ENCODE data around the gene USP20. TPM values are rescaled to one million over a fixed set of nuclear protein-coding genes. Genes with fewer than 3 reads are reported as not detected.

USP20 gene
- total and polyA plus RNA-seq, 10 of the 15 experiments (the other 5 are each of a cell fraction or from before 2014, with no cell fraction given) = 0.66 to 23.3 (median 11.0) TPM

DNA sequence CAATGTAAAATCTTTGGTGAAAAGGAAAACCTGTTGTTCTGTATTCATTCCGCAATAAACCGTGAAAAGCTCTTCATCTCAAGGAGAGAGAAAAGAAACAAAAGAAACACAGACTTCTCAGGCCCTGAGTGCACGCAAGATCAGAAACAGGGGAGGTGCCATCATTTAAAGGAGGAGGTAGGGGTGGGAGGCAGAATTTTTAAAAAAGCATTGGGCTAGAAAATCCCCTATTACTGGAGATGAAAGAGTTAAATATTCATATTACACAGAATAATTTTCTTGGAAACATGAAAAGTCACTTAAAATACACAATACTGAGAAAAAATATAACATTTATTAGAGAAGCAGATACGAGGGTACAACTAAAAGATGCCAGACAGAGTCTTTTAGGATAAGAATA is 56.3 kb downstream of the USP20 start:
- ChIA-PET SMC1A (ENCODE audit: uncharacterized antibody, unreplicated experiment) (interaction anchor here (0.8 to 2.0 kb wide), 8 partner anchors 14 to 145 kb away, joined by 3 to 7 read pairs (median 4); no protein-coding TSS in a partner anchor), RAD21 (ENCODE audit: unreplicated experiment) (interaction anchor here (0.7 to 4.0 kb wide), 7 partner anchors 10 to 154 kb away, joined by 3 to 16 read pairs (median 3); no protein-coding TSS in a partner anchor), CTCF (interaction anchor here (1.0 kb wide), 1 partner anchor 138 kb away, joined by 3 read pairs; no protein-coding TSS in a partner anchor), POLR2A (interaction anchor here (0.5 to 1.9 kb wide), 8 partner anchors 24 to 233 kb away, joined by 3 to 7 read pairs (median 4); partner anchors contain the start of gene GPR107)
- no peak for DNase-seq (ENCODE audit: low read depth, low spot score)
- BruUV-seq (replicated peaks) = no TSS peak
- WGBS (ENCODE audit: insufficient coverage, insufficient replicate concordance, low lambda C conversion rate, missing lambda C conversion rate) = 48% methylated on average over 4 of the region's 4 CpGs
- H3K9ac ChIP-seq (ENCODE audit: control insufficient read depth, insufficient read depth, low read length) = peak overlapping the region; percentile 64
- H3K36me3 ChIP-seq (ENCODE audit: control insufficient read depth in 2 of 2, insufficient read depth in 2 of 2, low read length in 1 of 2) = peaks cover 12 to 36% of the 10 kb centered on the region in 2 experiments
- ATAC-seq = no peak
- peak overlapping the region; percentile 96 for H3K27ac ChIP-seq (ENCODE audit: control insufficient read depth, insufficient read depth)
- in situ Hi-C loops (cut with MboI) (no loop called here), intact Hi-C loops (cut with micrococcal nuclease; ENCODE audit: unreplicated experiment) (no loop called here)
- no peaks in the 10 kb centered on the region for H3K9me3 ChIP-seq (replicated peaks; ENCODE audit: control insufficient read depth, insufficient read depth, low read length)
- H3K4me1 ChIP-seq (ENCODE audit: control insufficient read depth, insufficient read depth, low read length) = peaks cover 94% of the 10 kb centered on the region
- 0 out of 2 replicates have a peak overlapping the region, but pooled peaks have one; percentile 18 for H3K4me3 ChIP-seq
- peaks cover 40% of the 10 kb centered on the region for H3K79me2 ChIP-seq (ENCODE audit: control insufficient read depth, insufficient read depth, low read length)
- no peak overlapping the region for H2AFZ ChIP-seq (ENCODE audit: control insufficient read depth, low read depth, low read length)
- no peaks in the 10 kb centered on the region for H3K27me3 ChIP-seq (replicated peaks in 1 of 2; ENCODE audit: control insufficient read depth in 2 of 2, insufficient read depth in 2 of 2, low read length in 1 of 2)
- no peaks in the 10 kb centered on the region for H4K20me1 ChIP-seq (ENCODE audit: control insufficient read depth, insufficient read depth)
- FAIRE-seq = peak; percentile 23
- TF ChIP-seq, protein P1, sequence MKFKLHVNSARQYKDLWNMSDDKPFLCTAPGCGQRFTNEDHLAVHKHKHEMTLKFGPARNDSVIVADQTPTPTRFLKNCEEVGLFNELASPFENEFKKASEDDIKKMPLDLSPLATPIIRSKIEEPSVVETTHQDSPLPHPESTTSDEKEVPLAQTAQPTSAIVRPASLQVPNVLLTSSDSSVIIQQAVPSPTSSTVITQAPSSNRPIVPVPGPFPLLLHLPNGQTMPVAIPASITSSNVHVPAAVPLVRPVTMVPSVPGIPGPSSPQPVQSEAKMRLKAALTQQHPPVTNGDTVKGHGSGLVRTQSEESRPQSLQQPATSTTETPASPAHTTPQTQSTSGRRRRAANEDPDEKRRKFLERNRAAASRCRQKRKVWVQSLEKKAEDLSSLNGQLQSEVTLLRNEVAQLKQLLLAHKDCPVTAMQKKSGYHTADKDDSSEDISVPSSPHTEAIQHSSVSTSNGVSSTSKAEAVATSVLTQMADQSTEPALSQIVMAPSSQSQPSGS (IDR thresholded peaks at IDR 0.05; ENCODE audit: low read length) = no peak
- TF ChIP-seq WRNIP1 (IDR thresholded peaks at IDR 0.05; ENCODE audit: borderline replicate concordance, low read depth, low read length) (no peak), BMI1 (IDR thresholded peaks at IDR 0.05; ENCODE audit: borderline replicate concordance) (no peak), MYB (IDR thresholded peaks at IDR 0.05; ENCODE audit: borderline replicate concordance, low read depth, low read length) (no peak), RB1 (IDR thresholded peaks at IDR 0.05; ENCODE audit: borderline replicate concordance) (no peak), RBBP5 (conservative IDR thresholded peaks at IDR 0.05) (no peak), ZZZ3 (IDR thresholded peaks at IDR 0.05; ENCODE audit: control insufficient read depth, insufficient read length, low read depth) (no peak), SMC3 (IDR thresholded peaks at IDR 0.05; ENCODE audit: borderline replicate concordance, low read length) (no peak), NR2C1 (IDR thresholded peaks at IDR 0.05) (no peak), POLR2A (IDR thresholded peaks at IDR 0.05; ENCODE audit: low read depth, low read length) (no peak), EP300 (IDR thresholded peaks at IDR 0.05; ENCODE audit: borderline replicate concordance in 1 of 2, control insufficient read depth in 1 of 2, low read depth in 2 of 2, low read length in 2 of 2) (no peak)
- TF ChIP-seq, protein P2, sequence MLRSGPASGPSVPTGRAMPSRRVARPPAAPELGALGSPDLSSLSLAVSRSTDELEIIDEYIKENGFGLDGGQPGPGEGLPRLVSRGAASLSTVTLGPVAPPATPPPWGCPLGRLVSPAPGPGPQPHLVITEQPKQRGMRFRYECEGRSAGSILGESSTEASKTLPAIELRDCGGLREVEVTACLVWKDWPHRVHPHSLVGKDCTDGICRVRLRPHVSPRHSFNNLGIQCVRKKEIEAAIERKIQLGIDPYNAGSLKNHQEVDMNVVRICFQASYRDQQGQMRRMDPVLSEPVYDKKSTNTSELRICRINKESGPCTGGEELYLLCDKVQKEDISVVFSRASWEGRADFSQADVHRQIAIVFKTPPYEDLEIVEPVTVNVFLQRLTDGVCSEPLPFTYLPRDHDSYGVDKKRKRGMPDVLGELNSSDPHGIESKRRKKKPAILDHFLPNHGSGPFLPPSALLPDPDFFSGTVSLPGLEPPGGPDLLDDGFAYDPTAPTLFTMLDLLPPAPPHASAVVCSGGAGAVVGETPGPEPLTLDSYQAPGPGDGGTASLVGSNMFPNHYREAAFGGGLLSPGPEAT (IDR thresholded peaks at IDR 0.05; ENCODE audit: low read depth) = no peak
- peak overlapping the region; percentile 60 for H3K4me2 ChIP-seq (ENCODE audit: control insufficient read depth, insufficient read depth)
